HG03025 (cell line): ENCODE results near the gene SPIRE1.
"Not testable (repeated sequence)": the region's sequence is repeated elsewhere in the genome, so short reads cannot be mapped to it uniquely, and the experiment has no call there.

Experiments used
- ATAC-seq: cut with Tn5 transposase; IDR thresholded peaks from one replicate; pipeline ENCODE4 v1.9.1; 2021; ENCODE audit warnings: mild to moderate bottlenecking, moderate library complexity; ENCODE audit not compliant: unreplicated experiment, low FRiP score

SPIRE1 gene

GRCh38 chr18:12424252-12424651, 233.7 kb downstream of the SPIRE1 start:
- ATAC-seq, result no peak

- ATAC-seq, result no peak
Observed at GRCh38 chr18:12423820-12424219, 234.1 kb downstream of the SPIRE1 start.

GRCh38 chr18:12423393-12423792, 234.5 kb downstream of the SPIRE1 start:
- no peak for ATAC-seq

GRCh38 chr18:12422936-12423335, 235.0 kb downstream of the SPIRE1 start:
- no peak for ATAC-seq

- no peak for ATAC-seq
Observed at GRCh38 chr18:12421732-12422131, 236.2 kb downstream of the SPIRE1 start.

GRCh38 chr18:12420821-12421421, 237.0 kb downstream of the SPIRE1 start:
- ATAC-seq, result no peak

- ATAC-seq, result no peak
Observed at GRCh38 chr18:12417687-12418086, 240.2 kb downstream of the SPIRE1 start.

GRCh38 chr18:12416098-12416729, 241.7 kb downstream of the SPIRE1 start:
- ATAC-seq, result no peak

- no peak for ATAC-seq
Observed at GRCh38 chr18:12411456-12411855, 246.5 kb downstream of the SPIRE1 start.

GRCh38 chr18:12410747-12411146, 247.2 kb downstream of the SPIRE1 start:
- not testable (repeated sequence) for ATAC-seq

- no peak for ATAC-seq
Observed at GRCh38 chr18:12410081-12410481, 247.8 kb downstream of the SPIRE1 start.

- no peak for ATAC-seq
Observed at GRCh38 chr18:12409469-12409868, 248.4 kb downstream of the SPIRE1 start.

- ATAC-seq, result no peak
Observed at GRCh38 chr18:12408247-12408869, 249.5 kb downstream of the SPIRE1 start.

GRCh38 chr18:12406371-12407111, 251.4 kb downstream of the SPIRE1 start:
- ATAC-seq, result no peak

GRCh38 chr18:12405066-12405465, 252.8 kb downstream of the SPIRE1 start:
- no peak for ATAC-seq

- ATAC-seq, result no peak
Observed at GRCh38 chr18:12403601-12404506, 254.1 kb downstream of the SPIRE1 start.

GRCh38 chr18:12401881-12402280, 256.0 kb downstream of the SPIRE1 start:
- no peak for ATAC-seq

- ATAC-seq, result no peak
Observed at GRCh38 chr18:12399231-12399630, 258.7 kb downstream of the SPIRE1 start.

GRCh38 chr18:12398625-12399024, 259.3 kb downstream of the SPIRE1 start:
- no peak for ATAC-seq

GRCh38 chr18:12397793-12398192, 260.1 kb downstream of the SPIRE1 start:
- ATAC-seq, result no peak
